Measurements from ENCODE around the gene TEAD1.
"Not testable (repeated sequence)": the region's sequence is repeated elsewhere in the genome, so short reads cannot be mapped to it uniquely, and the experiment has no call there.

The TEAD1 gene

GRCh38 chr11:12864316-12865156 is 190.3 kb downstream of the TEAD1 start:
- no peak for DNase-seq (ENCODE audit: low spot score)

GRCh38 chr11:12865863-12866595 is 191.8 kb downstream of the TEAD1 start:
- DNase-seq (ENCODE audit: low spot score) = no peak

- no peak for DNase-seq (ENCODE audit: low spot score)
Observed at GRCh38 chr11:12867531-12867930, 193.3 kb downstream of the TEAD1 start.

- peak; percentile 38 for DNase-seq (ENCODE audit: low spot score)
Observed at GRCh38 chr11:12868315-12869073, 194.3 kb downstream of the TEAD1 start.

GRCh38 chr11:12871241-12871640 is 197.0 kb downstream of the TEAD1 start:
- DNase-seq (ENCODE audit: low spot score) = no peak

DNA sequence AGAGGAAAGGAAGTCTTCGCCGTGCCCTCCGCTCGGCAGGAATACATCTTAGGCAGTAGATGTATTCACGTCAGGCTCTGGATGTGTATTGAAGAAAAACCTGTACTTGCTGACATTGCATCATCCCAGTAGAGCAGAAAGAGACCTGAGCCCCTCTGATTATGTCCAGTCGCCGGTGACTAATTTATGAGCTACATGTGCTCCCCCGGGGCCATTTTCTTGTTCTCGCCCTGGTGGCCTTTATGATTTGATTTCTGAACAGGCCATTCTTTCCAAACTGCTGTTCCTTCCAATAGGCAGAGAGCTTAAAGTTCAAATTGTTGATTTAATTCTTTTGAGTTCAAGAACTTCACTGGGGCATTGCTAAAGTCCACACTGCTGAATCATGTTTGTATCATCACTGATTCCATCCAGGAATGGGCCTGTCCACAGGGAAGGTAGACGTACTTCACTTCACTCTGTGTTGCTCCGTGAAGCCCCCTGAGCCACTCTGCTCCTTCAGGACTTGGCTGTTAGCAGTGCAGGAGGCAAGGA is 197.6 kb downstream of the TEAD1 start:
- no peak for DNase-seq (ENCODE audit: low spot score)

DNA sequence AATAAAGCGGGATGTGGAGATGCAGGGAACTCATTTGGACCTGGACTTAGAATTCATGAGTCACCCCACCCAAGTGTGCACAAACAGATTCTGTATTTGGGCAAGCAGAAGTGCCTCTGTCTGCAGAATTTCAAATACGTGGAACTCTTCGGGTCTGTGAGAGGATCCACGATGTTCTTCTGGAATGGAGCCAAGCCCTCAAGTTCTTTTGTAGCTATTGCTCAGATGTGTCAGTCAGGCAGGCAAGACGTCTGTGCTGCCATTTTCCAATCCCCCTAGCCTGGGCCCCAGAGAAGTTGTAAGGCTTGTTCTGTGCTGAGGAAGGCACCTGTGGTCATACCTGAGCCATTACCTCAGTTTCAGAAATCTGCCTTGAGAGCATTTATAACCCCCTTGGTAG is 202.1 kb downstream of the TEAD1 start:
- DNase-seq (ENCODE audit: low spot score) = no peak

DNA sequence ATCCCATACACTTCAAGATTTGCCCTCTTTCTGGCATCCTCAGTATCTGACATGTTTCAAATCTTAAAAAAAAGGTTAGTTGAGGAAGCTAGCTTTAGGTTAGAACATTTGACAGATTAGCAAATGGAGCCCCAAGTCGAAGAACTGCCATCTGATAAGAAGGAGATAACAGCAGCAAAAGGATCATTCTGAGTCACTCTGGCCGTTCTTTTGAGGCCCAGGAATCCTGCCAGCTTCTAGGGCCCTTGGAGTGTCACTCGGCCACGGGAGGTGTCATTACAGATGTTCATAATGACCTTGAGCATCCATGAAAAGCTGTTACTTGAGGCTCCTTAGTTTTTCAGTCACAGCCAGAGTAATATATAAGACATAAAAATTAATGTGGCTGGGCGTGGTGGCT is 202.8 kb downstream of the TEAD1 start:
- DNase-seq (ENCODE audit: low spot score) = no peak

DNA sequence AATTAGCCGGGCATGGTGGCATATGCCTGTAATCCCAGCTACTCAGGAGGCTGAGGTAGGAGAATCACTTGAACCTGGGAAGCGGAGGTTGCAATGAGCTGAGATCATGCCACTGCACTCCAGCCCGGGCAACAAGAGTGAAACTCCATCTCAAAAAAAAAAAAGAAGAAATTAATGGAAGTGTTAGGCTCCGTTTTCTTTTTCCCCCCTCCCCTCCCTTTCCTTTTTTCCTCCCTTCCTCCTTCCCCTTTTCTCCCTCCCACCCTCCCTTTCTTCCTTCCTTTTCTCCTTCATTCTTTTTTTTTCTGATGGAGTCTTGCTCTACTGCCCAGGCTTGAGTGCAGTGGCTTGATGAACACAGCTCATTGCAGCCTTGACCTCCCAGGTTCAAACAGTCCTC is 203.3 kb downstream of the TEAD1 start:
- DNase-seq (ENCODE audit: low spot score) = not testable (repeated sequence)

DNA sequence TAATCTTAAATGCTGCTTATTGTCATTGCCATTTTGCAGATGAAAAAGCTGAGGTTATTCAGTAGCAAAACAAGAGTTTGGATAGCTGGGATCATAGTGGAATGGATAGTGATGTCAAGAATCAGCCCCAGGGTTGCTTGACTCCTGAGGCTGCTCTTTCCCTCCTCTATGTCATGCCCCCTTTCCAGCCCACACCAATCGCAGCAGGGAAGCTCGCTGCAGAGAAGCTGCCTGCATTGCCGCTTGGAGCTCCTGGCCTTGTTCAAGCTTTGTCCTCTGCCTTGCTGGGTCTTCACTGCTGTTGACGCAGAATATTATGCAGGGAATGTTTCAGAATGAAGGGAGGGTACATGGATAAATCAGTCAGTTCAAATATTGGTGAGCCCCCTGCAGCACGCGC is 206.1 kb downstream of the TEAD1 start:
- DNase-seq (ENCODE audit: low spot score) = no peak

GRCh38 chr11:12882670-12883069 is 208.4 kb downstream of the TEAD1 start:
- DNase-seq (ENCODE audit: low spot score) = no peak

- DNase-seq (ENCODE audit: low spot score) = no peak
Observed at GRCh38 chr11:12884751-12885318, 210.6 kb downstream of the TEAD1 start.

DNA sequence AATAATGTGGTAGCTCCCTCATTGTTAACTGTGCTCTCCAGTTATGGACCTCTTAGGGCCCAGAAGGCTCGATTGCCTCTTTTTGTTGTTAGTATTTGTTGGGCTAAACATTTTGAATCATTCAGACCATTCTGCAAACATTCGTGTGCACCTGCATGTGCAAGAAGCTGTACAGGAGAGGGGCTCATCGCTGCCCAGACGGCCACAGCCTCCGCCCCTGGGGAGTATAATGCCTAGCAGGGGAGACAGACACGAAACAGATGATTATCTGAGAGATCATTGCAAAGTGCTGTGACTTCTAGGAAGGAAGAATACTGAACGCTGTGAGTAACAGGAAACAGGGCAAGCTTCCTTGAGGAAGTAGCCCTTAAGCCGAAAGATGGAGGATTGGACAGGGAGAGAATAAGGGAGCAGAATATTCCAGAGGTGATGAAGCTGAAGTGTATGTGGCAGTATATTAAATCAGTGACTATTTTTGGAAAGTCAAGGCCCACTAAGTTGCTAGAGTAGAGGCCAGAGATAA is 211.6 kb downstream of the TEAD1 start:
- no peak for DNase-seq (ENCODE audit: low spot score)

GRCh38 chr11:12886508-12886907 is 212.3 kb downstream of the TEAD1 start:
- DNase-seq (ENCODE audit: low spot score) = no peak

DNA sequence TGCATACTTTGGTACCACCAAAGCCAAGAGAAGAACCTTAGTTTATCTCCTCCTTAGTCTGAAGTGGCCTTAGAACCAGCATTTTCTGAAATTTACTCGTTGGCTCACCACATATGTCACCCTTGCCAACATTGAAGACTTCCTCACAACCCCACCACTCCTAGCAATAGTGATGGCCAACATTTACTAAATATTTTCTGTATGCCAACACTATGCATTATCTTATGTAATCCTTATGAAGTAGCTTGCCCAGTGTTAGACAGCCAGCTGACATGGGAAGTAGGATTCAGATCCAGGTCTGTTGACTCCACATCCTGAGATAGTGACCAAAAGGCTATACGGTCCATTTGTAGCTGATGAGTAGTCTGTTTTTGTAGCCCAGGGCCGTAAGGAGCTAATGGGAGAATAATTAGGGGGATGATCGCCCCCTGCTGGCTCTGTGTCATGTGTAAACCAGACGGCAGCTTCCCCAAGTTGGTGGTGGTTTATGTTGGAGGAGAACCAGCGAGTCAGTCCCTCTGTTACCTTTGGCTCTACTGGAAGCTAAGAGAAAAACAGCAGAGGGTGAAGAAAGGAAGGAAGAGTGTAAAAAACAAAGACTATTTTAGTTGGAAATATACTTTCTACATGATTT is 214.4 kb downstream of the TEAD1 start:
- DNase-seq (ENCODE audit: low spot score) = peak; percentile 72

GRCh38 chr11:12889243-12889642 is 215.0 kb downstream of the TEAD1 start:
- DNase-seq (ENCODE audit: low spot score) = no peak

GRCh38 chr11:12890476-12890875 is 216.3 kb downstream of the TEAD1 start:
- DNase-seq (ENCODE audit: low spot score) = no peak

- peak; percentile 62 for DNase-seq (ENCODE audit: low spot score)
Observed at GRCh38 chr11:12893787-12894672, 219.8 kb downstream of the TEAD1 start.

- DNase-seq (ENCODE audit: low spot score) = no peak
Observed at GRCh38 chr11:12897390-12897789, 223.2 kb downstream of the TEAD1 start.

- no peak for DNase-seq (ENCODE audit: low spot score)
Observed at GRCh38 chr11:12897867-12898266, 223.6 kb downstream of the TEAD1 start.

Measured in RKO (cell line).